Erythroblast (primary cell): ENCODE measurements around the gene TNS1.

ENCODE experiments used
- GATA1 ChIP-seq: IDR thresholded peaks from 2 replicates; pipeline ENCODE4 v1.6.1; 2011; ENCODE audit warnings: low read depth, mild to moderate bottlenecking, control low read depth, low read length, moderate library complexity
- POLR2A ChIP-seq: IDR thresholded peaks from 2 replicates; pipeline ENCODE4 v1.6.1; 2011; ENCODE audit warnings: mild to moderate bottlenecking, low read length

GRCh38 chr2:217895070-217895635, 107.6 kb downstream of the TNS1 start:
- no peak for TF ChIP-seq POLR2A
- TF ChIP-seq GATA1, result no peak
